Fibroblast of peridontal ligament (primary cell): ENCODE data around the gene TFAP2E.

Source experiments
- DNase-seq: peaks from one replicate; pipeline ENCODE4 v3.0.0-alpha.2; 2010; ENCODE audit errors: extremely low read depth

Gene TFAP2E

DNA sequence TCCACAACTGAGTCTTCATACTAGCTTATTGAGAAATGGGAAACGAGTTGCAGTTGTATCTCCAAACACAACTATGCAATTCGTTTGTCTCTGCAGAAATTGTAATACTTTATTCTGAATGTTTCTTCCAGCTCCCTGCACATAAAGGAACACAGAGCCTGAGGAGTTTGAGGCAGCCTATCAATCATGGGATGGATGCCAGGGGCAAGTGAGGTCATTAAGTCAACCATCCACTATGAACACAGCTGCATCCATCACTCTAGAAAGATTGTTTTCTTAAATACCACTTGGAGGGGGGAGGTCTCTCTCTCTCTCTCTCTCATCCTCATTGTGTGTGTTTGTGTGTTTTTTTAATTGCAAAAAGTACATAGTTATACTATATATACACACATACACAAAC, 71.1 kb downstream of the TFAP2E start:
- DNase-seq, result no peak
